GM18520 (cell line): ENCODE results near the gene SMCO1.
"Not testable (repeated sequence)": the region's sequence is repeated elsewhere in the genome, so short reads cannot be mapped to it uniquely, and the experiment has no call there.

Experiments used
- ATAC-seq: cut with Tn5 transposase; IDR thresholded peaks from one replicate; pipeline ENCODE4 v1.9.1; 2021; ENCODE audit not compliant: unreplicated experiment

The SMCO1 gene

GRCh38 chr3:196523841-196524240 is 8.7 kb upstream of the SMCO1 start:
- ATAC-seq, result no peak

DNA sequence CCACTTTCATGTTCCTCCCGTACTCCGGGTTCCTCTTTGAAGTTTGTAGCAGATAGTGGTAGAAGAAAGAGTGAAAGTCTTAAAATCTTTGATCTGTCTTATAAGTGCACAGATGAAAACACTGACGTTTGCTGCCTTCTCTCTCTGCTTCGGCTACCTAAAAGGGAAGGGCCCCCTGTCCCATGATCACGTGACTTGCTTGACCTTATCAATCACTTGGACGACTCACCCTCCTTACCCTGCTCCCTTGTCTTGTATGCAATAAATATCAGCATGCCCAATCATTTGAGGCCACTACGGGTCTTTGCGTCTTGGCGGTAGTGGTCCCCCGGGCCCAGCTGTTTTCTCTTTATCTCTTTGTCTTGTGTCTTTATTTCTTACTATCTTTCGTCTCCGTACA is 6.1 kb upstream of the SMCO1 start:
- not testable (repeated sequence) for ATAC-seq

DNA sequence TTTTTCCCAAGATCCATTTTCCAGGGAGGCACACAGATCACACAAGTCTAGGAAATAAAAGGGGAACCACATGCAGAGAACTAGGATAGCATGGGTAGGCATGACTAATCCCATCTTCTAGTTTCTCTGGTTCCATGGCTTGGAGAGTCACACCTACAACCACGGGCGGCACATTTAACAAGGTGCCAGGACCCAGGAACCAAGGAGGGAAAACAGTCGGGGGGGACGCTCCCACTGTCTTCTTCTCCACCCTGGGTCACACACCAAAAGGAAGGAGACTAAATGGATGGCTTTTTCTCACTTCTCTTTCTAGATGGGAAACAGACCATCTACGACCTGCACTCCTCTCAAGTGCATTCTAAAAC is 4.6 kb upstream of the SMCO1 start:
- ATAC-seq, result no peak

- no peak for ATAC-seq
These were observed 4.0 kb upstream of the SMCO1 start for GRCh38 chr3:196518966-196519717.

GRCh38 chr3:196517919-196518318 is 2.8 kb upstream of the SMCO1 start:
- no peak for ATAC-seq

DNA sequence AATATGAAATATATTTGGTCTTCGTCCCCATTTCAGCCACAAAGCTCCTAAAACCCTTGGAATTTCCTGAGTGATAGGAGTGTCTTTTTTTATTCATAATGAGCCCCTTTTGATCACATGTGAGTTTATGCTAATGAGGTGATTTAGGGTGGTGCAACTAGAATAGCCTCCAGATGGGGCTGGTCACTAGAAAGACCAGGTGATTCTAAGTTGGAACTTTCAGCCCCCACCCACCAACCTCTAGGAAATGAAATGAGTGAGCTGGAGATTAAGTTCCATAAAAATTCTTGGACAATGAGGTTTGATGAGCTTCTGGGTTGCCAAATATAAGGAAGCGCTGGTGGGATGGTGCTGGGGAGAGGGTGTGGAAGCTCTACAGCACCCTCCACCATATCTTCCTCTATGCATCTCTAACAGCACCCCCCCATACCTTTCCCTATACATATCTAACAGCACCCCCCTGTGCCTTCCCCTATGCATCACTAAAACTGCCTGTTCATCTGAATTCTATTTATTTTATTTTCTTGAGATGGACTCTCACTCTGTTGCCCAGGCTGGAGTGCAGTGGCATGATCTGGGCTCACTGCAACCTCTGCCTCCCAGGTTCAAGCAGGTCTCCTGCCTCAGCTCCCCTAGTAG is 2.1 kb upstream of the SMCO1 start:
- ATAC-seq, result no peak

- ATAC-seq, result no peak
These were observed 813 bp downstream of the SMCO1 start for GRCh38 chr3:196514350-196514716.

GRCh38 chr3:196513697-196514349 is 1.3 kb downstream of the SMCO1 start:
- no peak for ATAC-seq

GRCh38 chr3:196511646-196512425 is 3.3 kb downstream of the SMCO1 start:
- not testable (repeated sequence) for ATAC-seq

DNA sequence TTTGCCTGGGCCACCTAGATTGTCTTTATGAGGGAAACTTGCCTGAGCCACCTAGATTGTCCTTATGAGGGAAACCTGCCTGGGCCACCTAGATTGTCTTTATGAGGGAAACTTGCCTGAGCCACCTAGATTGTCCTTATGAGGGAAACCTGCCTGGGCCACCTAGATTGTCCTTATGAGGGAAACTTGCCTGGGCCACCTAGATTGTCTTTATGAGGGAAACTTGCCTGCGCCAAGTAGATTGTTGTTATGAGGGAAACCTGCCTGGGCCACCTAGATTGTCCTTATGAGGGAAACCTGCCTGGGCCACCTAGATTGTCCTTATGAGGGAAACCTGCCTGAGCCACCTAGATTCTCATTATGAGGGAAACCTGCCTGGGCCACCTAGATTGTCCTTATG is 4.0 kb downstream of the SMCO1 start:
- not testable (repeated sequence) for ATAC-seq

DNA sequence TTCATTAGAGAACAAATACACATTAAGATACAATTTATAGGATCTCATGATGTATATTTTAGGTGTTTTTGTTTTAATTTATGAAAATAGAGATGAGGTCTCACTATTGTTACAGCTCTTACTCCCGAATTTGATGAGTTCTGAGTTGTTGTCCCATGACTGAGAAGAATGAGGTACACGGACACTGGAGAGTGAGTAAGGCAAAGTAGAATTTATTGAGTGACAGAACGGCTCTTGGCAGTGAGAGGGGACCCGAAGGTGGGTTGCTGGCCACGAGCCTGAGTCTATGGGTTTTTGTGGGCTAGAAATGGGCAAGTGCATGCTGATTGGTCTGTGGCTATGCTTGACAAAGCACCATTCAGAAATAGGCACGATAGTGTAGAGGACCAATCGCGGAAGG is 8.5 kb downstream of the SMCO1 start:
- no peak for ATAC-seq

GRCh38 chr3:196504556-196504955 is 10.6 kb downstream of the SMCO1 start:
- no peak for ATAC-seq

GRCh38 chr3:196504077-196504398 is 11.1 kb downstream of the SMCO1 start:
- not testable (repeated sequence) for ATAC-seq

GRCh38 chr3:196503196-196504076 is 11.7 kb downstream of the SMCO1 start, which contains the start of gene RNF168:
RNF168 (minus strand) TSS chr3:196503768; CDS start chr3:196503173, 595 bp downstream.
- ATAC-seq, result peak; percentile 66

DNA sequence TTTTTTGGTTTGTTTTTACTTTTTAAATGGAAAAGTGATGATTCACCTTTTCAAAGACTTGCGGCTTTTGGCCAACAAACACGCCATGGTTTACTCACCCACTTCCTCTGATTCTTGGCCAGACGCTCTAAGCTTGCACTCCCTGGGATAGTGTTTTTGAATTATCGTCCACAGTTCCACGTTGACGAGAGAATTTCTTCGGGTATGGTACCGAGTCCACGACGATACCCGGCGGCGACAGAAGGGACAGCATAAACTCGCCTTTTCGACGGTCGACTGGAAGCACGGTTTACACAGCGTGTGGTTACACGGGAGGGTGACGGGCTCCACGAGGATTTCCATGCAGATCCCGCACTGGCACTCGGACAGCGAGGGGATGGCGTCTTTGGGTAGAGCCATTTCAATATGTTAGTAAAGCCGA is 12.4 kb downstream of the SMCO1 start:
- no peak for ATAC-seq

GRCh38 chr3:196501316-196502044 is 13.7 kb downstream of the SMCO1 start:
- ATAC-seq, result no peak

DNA sequence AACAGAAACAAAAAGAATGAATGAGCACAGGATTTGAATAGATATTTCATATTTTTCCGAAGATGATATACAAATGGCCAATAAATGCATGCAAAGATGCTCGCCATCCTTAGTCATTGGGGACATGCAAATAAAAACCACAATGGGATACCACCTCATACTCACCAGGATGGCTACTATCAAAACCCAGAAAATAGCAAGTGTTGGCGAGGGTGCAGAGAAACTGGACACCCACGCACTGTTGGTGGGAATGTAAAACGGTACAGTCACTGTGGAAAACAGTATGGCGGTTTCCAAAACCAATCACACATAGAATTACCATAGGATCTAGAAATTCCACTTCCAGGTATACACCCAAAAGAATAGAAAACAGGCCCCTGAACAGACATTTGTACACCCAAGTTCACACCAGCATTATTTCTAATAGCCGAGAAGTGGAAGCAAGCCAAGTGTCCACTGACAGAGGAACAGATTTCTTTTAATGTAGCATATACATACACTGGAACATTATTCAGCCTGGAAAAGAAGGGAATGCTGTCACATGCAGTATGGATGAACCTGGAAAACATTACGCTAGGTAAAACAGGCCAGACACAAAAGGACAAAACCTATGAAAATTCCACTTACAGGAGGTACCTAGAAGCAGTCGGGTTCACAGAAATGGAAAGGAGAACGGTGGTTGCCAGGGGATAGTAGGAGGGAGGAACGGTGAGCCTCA is 15.2 kb downstream of the SMCO1 start:
- no peak for ATAC-seq

DNA sequence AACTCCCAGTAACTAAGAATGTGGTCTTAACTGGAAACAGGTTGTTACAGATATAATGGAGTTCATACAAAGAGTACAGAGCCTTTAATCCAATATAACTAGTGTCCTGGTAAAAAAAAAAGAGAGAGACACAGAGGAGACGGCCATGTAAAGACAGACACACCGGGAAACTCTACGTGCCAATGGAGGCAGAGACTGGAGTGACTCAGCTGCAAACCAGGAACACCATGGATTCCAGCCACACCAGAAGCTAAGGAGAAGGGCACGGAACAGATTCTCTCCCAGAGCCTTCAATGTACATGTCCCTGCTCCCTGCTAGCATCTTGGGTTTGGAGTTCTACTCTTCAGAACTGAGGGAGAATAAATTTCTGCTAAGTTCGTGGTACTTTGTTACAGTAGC is 16.1 kb downstream of the SMCO1 start:
- no peak for ATAC-seq

DNA sequence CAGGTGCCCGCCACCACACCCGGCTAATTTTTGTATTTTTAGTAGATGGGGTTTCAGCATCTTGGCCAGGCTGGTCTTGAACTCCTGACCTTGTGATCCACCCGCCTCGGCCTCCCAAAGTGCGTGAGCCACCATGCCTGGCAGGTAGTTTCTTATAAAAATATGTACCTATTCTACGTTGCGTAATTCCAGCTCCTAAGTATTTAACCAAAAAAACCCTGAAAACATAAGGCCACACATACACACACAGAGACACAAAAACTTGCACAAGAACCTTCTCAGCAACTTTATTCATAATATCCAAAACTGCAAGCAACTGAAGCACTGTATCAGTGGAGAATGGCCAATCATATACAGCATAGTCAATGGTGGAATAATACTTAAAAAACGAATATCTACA is 16.8 kb downstream of the SMCO1 start:
- ATAC-seq, result no peak
